Astrocyte of the spinal cord (primary cell): ENCODE results near the gene NCSTN.

Experiments used
- DNase-seq: peaks from one replicate; pipeline ENCODE4 v3.0.0; 2011; ENCODE audit warnings: low read depth, low spot score
- H3K4me3 ChIP-seq: 2 replicates; pipeline ENCODE4 v1.5.1; 2011; ENCODE audit warnings: low read depth, mild to moderate bottlenecking, low read length, moderate library complexity
- in situ Hi-C: cut with HindIII; loops from 2 replicates; pipeline ENCODE4 v1.10.0; 2017; ENCODE audit warnings: low sequenced_read_pairs
- TF ChIP-seq, protein P1 (sequence below): IDR thresholded peaks from 2 replicates; pipeline ENCODE4 v1.5.1; 2012; ENCODE audit warnings: low read depth, mild to moderate bottlenecking, low read length, inconsistent platforms

NCSTN gene

DNA sequence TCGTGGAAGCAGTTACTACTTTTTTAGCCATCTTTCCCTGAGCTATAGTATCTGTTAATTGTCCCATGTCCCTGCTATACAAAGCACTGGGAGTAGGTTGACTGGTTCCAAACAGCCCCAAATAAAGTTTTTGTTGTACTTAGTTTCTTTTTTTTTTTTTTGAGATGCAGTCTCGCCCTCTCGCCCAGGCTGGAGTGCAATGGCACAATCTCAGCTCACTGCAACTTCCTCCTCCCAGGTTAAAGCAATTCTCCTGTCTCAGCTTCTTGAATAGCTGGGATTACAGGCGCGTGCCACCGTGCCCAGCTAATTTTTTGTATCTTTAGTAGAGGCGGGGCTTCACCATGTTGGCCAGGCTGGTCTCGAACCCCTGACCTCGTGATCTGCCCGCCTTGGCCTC is 3.3 kb downstream of the NCSTN start:
- DNase-seq, result no peak
- in situ Hi-C loops, result no loop called here
- no peak overlapping the region for H3K4me3 ChIP-seq
- TF ChIP-seq, protein P1, sequence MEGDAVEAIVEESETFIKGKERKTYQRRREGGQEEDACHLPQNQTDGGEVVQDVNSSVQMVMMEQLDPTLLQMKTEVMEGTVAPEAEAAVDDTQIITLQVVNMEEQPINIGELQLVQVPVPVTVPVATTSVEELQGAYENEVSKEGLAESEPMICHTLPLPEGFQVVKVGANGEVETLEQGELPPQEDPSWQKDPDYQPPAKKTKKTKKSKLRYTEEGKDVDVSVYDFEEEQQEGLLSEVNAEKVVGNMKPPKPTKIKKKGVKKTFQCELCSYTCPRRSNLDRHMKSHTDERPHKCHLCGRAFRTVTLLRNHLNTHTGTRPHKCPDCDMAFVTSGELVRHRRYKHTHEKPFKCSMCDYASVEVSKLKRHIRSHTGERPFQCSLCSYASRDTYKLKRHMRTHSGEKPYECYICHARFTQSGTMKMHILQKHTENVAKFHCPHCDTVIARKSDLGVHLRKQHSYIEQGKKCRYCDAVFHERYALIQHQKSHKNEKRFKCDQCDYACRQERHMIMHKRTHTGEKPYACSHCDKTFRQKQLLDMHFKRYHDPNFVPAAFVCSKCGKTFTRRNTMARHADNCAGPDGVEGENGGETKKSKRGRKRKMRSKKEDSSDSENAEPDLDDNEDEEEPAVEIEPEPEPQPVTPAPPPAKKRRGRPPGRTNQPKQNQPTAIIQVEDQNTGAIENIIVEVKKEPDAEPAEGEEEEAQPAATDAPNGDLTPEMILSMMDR, result no peak

DNA sequence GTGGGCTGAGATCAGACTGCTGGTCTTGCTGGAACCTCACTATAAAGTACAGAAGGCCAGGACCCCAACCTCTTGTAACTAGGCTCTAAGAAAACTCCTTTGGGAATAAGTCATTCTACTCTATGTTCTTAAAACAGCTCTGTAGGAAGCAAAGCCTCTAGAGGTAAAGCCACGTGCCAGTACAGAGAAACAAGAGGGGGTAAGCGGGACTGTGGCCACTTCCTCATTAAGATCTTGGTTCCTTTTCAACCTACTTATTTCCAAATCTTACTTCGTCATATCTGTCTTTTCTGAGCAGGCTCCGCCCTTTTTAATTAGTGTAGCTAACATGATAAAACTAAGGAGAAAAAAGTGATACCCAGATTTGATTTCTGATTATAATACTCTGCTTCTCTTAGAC is 3.8 kb downstream of the NCSTN start:
- H3K4me3 ChIP-seq, result no peak overlapping the region
- no peak for DNase-seq
- TF ChIP-seq, protein P1, result no peak
- in situ Hi-C loops, result no loop called here

DNA sequence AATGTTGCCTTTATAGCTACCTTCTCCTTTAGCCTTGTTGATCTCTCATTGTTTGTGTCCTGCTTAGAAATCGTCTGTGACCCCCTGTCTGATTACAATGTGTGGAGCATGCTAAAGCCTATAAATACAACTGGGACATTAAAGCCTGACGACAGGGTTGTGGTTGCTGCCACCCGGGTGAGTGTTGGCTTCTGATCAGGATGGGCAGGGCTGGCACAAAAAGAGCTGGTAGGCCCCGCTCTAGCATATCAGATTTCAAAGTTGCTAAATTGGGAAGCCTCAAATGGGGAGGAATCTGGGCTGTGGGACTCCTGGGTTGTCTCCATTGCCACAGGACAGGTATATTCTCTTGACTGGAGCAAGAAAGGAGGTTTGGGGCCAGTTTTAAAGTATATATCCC is 8.4 kb downstream of the NCSTN start:
- no peak for DNase-seq
- TF ChIP-seq, protein P1, result no peak
- no peak overlapping the region for H3K4me3 ChIP-seq
- in situ Hi-C loops, result no loop called here

DNA sequence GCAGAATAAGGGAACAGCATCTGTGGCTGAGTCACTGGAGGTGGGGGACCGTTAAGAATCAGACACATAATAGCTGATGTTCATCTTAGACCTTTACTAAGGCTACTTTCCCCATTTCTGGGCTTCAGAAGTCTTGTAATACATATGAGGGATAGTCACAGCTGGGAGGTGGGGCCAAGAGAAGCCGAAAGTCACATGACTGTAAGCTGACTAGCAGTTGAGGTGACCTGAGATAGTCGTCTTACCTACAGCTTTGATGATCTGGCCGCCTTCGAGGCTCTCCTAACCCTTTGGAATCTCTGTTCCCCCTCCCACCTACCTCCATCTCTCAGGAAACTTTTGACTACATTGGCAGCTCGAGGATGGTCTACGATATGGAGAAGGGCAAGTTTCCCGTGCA is 9.4 kb downstream of the NCSTN start:
- in situ Hi-C loops, result no loop called here

DNA sequence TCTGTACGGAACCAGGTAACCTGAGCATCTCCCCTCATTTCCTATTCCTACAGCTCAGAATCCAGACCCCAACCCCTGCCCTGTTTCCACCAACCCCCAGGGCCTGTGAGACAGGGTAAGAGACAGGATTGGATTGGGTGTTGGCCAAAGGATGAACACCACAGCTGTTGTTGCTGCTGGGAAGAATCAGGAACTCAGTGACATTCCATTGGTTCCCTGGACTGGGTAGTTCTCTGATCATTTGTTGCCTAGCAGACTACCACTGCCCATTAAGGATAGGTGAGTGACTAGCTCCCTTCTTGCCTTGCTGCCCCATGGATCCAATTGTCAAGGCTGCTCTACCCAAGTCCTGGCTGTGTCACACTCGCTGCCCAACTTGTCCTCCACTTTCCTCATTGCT is 10.0 kb downstream of the NCSTN start:
- H3K4me3 ChIP-seq, result no peak overlapping the region
- DNase-seq, result no peak
- TF ChIP-seq, protein P1, result no peak
- in situ Hi-C loops, result no loop called here

More for the DNA sequence above, 9.4 kb downstream of the NCSTN start:
- TF ChIP-seq, protein P1, result no peak
- no peak for DNase-seq
- no peak overlapping the region for H3K4me3 ChIP-seq

DNA sequence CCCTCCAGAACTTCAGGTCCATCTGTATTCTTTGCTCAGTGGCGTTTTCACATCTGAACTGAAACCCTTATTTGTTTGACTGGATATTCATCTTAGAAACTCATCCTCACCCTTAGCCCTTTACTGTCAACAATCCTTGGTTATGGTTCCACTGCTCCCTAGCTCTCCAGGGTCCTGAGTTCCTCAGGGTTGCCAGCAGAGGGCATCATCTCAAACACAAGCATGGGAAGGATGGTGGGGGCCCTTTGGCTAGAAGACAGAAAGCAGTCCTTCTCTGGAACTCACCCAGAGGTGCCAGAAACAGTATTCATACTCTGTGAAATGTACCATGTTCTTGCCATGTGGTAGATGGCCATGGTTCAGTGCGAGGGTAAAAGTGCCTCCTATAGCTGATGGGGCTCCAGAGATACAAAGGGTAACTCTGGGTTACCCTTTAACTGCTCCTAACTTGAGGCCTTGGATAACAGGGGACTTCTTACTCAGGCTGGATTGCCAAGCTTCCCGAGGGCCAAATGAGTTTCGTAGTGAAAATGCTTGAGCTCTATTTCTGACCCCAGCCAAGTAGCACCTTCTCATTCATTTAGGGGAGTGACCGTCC is 11.3 kb downstream of the NCSTN start:
- DNase-seq, result peak; percentile 22
- no peak overlapping the region for H3K4me3 ChIP-seq
- in situ Hi-C loops, result no loop called here
- TF ChIP-seq, protein P1, result peak; percentile 72
